Measurements from ENCODE around the gene CRYGD.
"Not testable (repeated sequence)": the region's sequence is repeated elsewhere in the genome, so short reads cannot be mapped to it uniquely, and the experiment has no call there.

The CRYGD gene

GRCh38 chr2:208124013-208124715 lies at the start of gene CRYGD:
Gene CRYGD, minus strand, starts transcription at chr2:208124524. Its CDS starts 51 bp downstream, at chr2:208124473.
- DNase-seq: not testable (repeated sequence)

- DNase-seq: no peak
Observed at GRCh38 chr2:208172125-208172524, 47.8 kb upstream of the CRYGD start.

GRCh38 chr2:208164951-208165755 lies 40.8 kb upstream of the CRYGD start:
- DNase-seq: no peak

GRCh38 chr2:208163489-208163888 lies 39.2 kb upstream of the CRYGD start, which contains the start of gene CRYGA:
Gene CRYGA, minus strand, starts transcription at chr2:208163589. Its CDS starts 33 bp downstream, at chr2:208163556.
- no peak for DNase-seq

GRCh38 chr2:208156439-208156838 lies 32.1 kb upstream of the CRYGD start:
- no peak for DNase-seq

- no peak for DNase-seq
Observed at GRCh38 chr2:208153156-208153555, 28.8 kb upstream of the CRYGD start.

GRCh38 chr2:208150956-208151355 lies 26.6 kb upstream of the CRYGD start:
- no peak for DNase-seq

GRCh38 chr2:208150094-208150493 lies 25.8 kb upstream of the CRYGD start:
- DNase-seq: no peak

- DNase-seq: no peak
Observed at GRCh38 chr2:208148803-208149202, 24.5 kb upstream of the CRYGD start.

GRCh38 chr2:208147759-208148158 lies 23.4 kb upstream of the CRYGD start:
- no peak for DNase-seq

- no peak for DNase-seq
Observed at GRCh38 chr2:208147008-208147407, 22.7 kb upstream of the CRYGD start.

- no peak for DNase-seq
Observed at GRCh38 chr2:208146006-208146405, 21.7 kb upstream of the CRYGD start, which contains the start of gene CRYGB. Gene CRYGB, minus strand, starts transcription at chr2:208146158. Its CDS starts 38 bp downstream, at chr2:208146120.

GRCh38 chr2:208142925-208143799 lies 18.8 kb upstream of the CRYGD start:
- no peak for DNase-seq

- no peak for DNase-seq
Observed at GRCh38 chr2:208142240-208142924, 18.1 kb upstream of the CRYGD start.

GRCh38 chr2:208139447-208139846 lies 15.1 kb upstream of the CRYGD start:
- DNase-seq: no peak

GRCh38 chr2:208138334-208138733 lies 14.0 kb upstream of the CRYGD start:
- DNase-seq: not testable (repeated sequence)

- no peak for DNase-seq
Observed at GRCh38 chr2:208136716-208137094, 12.4 kb upstream of the CRYGD start.

- DNase-seq: no peak
Observed at GRCh38 chr2:208135794-208136715, 11.7 kb upstream of the CRYGD start.

GRCh38 chr2:208134928-208135586 lies 10.7 kb upstream of the CRYGD start:
- DNase-seq: no peak

- no peak for DNase-seq
Observed at GRCh38 chr2:208130712-208131110, 6.4 kb upstream of the CRYGD start.

Data from GOT3 (cell line).